NB4 (cell line): Measurements from ENCODE around the gene ONECUT3.
A peak's percentile ranks its signal among the peaks of the same experiment; 100 is the strongest.

ENCODE experiments used
- TF ChIP-seq, protein P1 (sequence below): IDR thresholded peaks from one replicate; pipeline ENCODE4 v1.5.1; 2012; ENCODE audit warnings: low read depth, low read length
- TF ChIP-seq, protein P2 (sequence below): IDR thresholded peaks from 2 replicates; pipeline ENCODE4 v1.6.1; 2011; ENCODE audit warnings: low read depth, low read length

DNA sequence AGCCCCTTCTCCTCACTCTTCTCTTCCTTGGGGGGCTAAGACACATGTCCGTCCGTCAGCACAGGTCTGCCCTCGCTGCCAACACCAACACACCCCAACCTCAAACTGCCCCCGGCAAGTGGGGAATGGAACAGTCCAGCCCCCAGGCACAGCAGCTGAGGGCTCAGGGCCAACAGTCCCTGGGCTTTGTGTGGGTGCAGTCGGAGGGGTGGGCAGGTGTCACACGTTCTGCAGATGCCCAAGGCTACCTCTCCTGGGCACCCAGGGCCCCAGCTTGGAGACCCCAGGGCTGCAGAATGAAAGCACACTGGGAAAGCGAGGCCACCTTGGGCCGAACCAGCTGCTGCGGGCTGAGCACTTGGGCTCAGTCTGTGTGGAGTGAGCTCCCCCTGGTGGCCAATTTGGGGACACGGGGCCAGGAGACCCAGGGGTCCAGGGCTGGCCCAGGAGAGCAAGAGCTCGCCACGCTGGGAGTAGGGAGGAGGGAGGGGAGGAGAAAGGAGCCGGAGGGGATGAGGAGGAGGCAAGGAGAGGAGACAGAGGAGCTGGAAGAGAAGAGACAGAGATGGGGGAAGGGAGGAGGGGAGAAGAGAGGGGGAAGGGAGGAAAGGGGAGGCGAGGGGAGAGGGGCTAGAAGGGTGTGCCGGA lies 72.7 kb downstream of the ONECUT3 start:
- TF ChIP-seq, protein P1, sequence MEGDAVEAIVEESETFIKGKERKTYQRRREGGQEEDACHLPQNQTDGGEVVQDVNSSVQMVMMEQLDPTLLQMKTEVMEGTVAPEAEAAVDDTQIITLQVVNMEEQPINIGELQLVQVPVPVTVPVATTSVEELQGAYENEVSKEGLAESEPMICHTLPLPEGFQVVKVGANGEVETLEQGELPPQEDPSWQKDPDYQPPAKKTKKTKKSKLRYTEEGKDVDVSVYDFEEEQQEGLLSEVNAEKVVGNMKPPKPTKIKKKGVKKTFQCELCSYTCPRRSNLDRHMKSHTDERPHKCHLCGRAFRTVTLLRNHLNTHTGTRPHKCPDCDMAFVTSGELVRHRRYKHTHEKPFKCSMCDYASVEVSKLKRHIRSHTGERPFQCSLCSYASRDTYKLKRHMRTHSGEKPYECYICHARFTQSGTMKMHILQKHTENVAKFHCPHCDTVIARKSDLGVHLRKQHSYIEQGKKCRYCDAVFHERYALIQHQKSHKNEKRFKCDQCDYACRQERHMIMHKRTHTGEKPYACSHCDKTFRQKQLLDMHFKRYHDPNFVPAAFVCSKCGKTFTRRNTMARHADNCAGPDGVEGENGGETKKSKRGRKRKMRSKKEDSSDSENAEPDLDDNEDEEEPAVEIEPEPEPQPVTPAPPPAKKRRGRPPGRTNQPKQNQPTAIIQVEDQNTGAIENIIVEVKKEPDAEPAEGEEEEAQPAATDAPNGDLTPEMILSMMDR, result peak; percentile 67
- TF ChIP-seq, protein P2, sequence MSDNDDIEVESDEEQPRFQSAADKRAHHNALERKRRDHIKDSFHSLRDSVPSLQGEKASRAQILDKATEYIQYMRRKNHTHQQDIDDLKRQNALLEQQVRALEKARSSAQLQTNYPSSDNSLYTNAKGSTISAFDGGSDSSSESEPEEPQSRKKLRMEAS, result no peak
